NCI-H1436 (cell line): Measurements from ENCODE around the gene SSNA1.

ENCODE experiments used
- DNase-seq: peaks from one replicate; lab custom pipeline; 2025; lab: John Stamatoyannopoulos, UW

SSNA1 gene

DNA sequence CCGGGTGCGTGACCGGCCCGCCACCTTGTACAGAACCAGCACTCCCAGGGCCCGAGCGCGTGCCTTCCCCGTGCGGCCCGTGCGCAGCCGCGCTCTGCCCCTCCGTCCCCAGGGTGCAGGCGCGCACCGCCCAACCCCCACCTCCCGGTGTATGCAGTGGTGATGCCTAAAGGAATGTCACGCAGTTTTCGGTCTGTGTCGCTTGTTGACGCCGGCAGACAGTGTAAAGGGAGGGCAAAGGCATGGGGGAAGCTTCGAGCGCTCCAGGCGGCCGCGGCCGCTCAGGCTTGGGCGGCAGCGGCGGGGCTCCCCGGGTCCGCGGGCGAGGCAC, 19.9 kb upstream of the SSNA1 start:
- no peak for DNase-seq

DNA sequence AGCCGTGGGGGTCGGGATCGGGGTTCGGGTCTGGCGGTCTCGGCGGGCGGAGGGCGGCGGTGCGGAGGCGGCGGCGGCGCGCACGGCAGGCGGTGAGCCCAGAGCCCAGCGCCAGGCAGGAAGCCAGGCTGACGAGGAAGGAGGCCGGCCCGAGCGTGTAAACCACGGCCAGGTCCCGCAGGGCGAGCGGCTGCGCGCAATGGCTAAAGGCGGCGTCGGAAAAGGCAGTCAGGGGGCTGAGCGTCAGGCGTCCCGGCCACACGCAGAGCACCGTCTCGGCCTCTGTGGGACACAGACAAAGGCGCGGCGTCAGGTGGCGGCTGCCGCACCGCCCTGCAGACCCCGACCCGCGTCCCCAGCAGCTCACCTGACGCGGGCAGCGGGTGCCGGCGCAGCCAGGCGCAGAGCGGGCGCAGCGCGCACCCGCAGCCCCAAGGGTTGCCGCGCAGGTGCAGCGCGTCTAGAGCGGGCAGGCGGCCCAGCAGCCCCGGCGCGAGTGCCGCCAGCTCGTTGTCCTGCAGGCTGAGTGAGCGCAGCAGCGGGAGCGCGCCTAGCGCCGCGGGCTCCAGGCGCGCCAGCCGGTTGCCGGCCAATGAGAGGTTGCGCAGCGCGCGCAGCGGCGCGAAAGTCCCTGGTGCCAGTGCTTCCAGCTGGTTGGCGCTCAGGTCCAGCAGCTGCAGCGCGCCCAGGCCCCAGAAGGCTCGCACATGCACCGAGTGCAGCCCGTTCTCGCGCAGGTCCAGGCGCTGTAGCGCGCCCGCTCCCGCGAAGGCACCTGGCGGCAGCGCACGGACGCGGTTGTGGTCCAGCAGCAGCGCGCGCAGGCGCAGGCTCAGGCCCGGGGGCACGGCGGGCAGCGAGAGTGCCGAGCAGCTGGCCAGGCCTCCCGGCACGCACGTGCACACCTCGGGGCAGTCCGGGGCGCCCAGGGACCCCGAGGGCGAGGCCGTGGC, 19.3 kb upstream of the SSNA1 start:
- peak; percentile 60 for DNase-seq

DNA sequence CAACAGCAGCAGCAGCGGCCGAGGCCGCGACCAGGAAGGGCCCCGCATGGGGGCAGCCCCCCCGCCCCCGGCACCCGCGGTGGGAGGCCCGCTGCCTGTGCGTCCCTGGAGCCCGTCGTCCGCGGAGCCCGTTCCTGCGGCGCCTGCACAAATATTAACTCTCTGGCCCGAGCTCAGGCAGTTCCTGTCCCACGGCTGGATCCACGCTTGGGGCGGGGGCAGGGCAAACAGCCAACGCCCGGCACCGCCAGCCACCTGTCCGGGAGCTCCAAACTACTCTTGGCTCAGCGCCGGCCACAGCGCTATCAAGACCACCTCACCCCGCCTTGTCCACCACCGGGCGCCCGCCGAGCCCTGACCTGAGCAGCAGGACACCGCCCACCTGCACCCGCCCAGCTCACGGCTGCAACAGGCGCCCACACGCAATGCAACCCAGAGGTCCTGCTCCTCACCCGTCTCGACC, 18.5 kb upstream of the SSNA1 start, which contains the start of gene LRRC26:
LRRC26 (minus strand) TSS at position 156 of the 463 bp plus-strand sequence; CDS start at position 48, 108 bp downstream.
- DNase-seq: no peak

DNA sequence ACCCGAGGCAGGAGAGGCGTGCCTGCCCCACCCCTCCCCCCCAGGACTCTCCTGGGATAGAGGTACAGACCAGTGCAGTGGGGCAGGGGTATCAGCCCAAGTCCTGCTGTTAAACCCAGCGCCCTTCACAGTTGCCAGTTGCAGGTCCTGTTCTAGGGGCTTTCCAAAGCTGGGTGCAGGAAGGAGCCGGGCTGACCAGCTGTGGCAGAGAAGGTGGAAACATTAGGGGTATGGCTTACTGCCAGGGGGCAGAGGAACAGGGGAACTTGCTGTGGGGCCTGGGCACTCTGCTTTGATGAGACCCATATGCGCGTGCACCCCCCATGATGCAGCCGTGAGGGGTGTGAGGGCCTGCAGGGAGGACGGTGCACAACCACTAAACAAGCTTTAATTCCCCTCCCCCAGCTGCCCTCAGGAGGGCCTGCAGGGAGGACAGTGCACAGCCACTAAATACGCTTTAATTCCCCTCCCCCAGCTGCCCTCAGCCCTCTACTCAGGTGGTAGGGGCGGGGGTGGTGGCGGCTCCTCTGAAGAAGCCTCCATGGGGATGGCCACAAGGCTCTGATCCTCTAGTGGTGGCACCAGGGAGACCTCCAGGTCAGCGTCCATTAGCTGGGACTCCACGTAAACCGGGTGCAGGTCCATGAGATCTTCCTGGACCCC, 17.9 kb upstream of the SSNA1 start:
- no peak for DNase-seq

DNA sequence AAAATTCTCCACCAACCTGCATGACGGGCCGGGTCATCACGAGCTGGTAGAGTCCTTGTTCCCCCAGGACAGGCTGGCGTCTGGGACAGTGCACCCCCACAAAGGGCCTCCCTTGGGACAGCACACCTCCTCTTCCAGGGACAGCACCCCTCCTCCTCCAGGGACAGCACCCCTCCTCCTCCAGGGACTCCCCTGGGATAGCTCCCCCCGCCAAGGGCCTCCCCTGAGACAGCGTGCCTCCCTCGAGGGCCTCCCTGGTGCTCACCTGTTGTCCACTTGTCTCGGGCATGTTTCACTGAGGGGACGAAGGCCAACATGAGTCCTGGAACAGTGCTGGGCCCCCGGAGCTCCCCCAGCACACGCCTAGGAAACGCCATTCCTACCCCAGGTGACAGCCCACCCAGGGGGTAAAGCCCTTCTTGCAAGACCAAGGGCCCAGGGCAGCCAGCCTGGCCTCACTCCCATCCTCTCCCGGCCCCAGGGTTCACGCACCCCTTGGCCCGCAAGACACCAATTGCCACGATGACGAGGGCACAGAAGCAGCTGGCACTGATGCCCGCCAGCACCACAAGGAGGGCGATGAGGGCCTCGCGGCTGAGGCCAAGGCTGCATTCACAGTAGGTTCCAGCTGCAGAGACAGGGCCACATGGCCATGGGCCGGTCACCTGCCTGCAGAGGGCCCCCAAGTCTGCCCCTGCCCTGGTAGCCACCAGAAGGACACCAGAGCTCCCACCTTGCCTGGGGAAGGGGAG, 17.2 kb upstream of the SSNA1 start:
- DNase-seq: no peak

DNA sequence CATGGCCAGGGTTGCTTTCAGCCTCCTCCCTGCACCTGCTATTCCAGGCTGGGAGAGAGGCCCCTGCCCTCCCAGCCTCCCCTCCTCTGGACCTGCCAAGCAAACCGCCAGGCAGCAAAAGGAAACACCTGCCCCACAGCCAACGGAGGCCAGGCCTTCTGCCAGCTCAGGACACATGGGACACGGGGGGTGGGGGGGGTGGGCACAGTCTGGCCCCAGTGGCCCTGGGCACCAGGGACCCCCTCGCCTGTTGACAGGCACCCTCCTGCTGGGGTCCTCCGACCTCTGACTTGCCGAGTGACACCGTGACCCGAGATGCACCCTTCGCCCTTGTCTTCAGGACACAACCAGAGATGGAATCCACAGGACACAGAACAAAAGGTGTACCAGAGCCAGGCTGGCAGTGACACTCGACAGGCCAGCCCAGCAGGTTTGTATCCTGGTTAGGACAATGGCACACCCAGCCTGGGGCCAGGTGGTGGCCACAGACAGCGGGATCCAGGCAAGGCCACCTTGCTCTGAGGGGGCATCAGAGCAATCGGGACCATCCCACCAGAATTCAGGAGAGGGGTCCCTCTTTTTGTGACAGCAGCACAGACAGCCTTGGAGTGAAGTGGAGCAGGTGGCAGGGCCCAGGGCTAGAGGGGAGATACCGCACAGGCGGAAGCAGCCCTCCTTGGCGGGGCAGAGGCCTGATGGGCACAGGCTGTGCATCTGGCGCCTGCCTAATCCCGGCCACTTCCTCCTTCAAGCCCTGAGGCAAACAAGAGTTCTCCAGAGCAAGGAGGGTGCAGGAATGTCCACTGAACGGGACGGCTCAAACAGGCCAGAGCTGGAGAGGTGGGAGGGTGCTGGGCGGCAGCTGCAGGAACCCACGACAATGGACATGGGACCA, 15.3 kb upstream of the SSNA1 start:
- no peak for DNase-seq

DNA sequence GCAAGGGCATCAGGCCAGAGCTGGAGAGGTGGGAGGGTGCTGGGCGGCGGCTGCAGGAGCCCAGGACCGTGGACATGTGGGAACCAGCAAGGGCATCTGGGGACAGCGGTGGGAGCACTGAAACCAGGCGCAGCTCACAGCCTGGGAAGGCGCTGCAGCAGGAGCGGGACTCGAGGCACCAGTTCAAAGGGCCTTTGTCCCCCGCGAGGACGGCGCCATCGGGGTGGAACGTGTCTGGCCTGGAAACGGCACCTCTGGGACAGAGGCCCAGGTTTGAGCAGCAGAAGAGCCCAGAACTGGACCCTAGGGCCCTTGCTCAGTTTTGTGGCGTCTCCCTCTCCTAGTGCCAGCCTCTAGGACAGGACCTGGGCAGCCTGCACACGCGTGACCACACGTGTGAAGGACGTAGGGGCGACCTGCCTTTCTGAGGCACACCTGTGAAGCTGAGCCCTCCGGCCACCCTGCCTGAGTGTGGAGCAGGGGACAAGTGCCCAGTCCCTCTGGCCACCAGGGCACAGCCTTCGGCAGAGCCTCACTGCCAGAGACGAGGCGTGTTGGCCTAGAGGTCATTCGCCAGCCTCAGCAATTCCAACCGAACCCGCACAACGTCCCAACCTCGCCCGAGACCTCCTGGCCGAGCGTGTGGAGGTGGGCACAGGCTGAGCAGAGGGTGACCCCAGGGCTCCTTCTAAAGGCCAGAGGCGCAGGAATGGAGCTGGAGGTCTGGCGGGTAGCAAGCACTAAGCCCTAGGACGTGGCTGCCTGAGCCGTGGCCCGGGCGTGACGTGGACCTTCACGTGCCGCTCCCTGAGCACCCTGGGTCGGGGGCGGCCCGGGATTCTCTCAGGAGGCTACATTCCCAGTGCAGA, 14.4 kb upstream of the SSNA1 start:
- DNase-seq: no peak

DNA sequence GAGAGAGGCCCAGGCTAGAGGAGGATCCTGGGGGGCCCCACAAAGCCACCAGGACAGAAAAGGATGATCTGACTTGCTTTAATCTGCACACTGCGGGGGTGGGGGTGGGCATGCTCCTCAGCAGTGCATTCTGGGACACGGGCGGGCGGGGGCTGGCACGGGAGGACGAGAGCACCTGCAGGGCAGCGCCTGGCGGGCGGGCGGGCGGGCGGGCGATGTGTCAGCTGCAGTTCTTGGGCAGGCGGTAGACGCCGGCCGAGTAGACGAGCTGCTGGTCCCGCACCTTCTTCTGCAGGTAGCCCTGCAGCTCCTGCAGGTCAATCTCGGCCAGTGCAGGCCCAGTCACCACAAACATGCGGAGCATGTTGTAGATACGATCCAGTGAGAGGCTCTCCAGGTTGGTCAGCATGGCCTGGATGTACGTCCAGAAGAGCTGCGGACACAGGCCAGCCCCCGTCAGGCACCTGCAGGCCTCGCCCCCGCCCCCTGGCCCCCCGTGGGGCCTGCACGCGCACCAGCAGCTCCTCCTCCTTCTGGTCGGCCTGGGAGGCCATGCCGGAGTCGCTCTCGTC, 13.7 kb upstream of the SSNA1 start:
- no peak for DNase-seq

DNA sequence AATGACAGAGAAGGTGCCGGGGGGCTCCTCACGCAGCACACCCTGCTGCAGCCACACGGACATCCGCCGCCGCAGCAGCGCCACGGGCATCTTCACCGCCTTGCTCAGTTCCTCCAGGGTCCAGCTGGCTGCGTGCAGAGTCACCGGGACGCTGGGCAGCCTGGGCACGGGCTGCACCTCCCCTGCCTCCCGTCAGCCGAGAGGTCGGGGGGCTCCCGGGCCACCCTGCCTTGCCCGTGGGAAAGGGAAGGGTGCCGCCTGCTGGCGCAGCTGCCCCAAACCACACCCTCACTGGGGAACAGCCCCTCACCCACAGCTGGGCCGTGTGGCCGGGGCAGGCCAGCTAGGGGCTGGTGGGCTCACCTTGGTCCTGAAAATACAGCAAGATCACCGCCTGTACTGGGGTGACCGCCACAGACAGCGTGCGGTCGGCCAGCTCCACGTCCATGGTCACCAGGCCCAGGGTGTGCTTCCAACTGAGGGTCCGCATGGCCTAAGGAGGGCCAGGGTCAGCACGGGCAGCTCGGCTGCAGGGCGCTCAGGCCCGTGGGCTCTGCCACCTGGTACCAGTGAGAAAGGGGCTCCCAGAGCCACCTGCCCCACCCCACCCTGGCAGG, 13.0 kb upstream of the SSNA1 start:
- no peak for DNase-seq

DNA sequence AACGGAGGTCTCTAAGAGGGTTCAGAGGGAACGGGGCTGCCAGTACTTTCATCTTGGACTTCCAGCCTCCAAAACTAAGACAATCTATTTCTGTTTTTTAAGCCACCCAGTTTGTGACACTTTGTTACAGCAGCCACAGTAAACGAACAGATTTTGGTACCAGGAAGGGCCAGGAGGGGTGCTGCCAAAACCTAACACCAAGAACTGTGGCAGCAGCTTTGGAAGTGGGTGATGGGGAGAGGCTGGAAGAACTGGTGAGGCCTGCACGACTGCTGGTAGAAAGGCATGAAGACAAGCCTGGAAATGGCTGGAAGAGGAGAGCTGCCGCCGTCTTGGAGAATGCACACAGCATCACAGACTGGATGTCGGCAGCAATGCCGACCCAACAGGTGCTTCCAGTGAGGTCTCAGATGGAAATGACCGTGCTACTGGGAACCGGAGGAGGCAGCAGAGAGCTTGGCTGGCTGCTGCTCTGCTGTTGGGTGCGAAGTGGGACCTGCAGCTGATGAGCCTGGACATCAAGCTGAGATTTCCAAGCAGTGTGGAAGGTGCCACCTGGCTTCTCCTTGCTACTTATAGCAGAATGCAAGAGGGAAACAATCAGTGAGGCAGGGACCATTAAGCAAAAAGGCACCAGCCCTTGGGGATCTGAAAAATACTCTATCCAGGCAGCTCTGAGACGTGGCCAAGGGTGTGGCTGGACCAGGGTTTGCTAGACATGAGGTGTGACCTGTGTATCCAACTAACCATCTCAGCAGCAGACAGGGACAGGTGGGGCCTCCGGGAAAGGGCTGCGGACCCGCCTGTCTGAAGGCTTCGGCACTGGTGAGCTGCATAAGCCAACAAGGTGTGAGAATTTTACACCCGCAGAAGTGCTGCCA, 11.9 kb upstream of the SSNA1 start:
- DNase-seq: no peak

DNA sequence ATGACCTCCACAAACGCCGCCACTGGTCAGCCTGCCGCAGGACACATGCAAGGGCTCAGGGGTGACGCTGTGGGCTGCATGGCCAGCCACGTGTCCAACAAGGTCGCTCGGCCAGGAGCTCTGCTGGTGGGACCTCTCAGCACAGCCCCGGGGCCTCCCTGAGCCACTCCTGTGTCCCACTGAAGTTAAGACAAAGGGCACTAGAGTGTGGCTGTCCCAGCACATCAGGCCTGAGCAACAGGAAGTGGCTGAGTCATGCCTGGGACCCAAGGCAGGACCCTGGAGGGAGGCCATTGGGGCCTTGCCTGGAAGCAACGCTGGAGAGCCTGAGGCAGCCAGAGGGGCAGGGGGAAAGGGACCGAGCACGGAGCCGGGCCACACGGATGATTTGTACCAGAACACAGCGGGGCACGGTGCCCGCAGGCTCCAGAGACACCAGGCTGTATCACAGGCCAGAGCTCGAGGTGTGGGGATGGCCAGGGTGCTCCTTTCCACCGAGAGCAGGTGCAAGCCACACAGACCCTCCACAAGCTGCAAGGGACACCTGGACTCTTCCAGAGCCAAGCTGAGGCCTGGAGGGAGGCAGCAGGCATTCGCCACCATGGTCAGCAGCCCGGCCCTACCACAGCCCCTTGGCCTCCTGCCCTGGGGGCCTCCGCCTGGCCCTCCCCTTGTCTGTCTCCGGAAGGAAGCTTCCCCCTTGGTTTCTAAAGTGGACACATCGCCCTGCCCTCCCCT, 10.1 kb upstream of the SSNA1 start:
- DNase-seq: no peak

DNA sequence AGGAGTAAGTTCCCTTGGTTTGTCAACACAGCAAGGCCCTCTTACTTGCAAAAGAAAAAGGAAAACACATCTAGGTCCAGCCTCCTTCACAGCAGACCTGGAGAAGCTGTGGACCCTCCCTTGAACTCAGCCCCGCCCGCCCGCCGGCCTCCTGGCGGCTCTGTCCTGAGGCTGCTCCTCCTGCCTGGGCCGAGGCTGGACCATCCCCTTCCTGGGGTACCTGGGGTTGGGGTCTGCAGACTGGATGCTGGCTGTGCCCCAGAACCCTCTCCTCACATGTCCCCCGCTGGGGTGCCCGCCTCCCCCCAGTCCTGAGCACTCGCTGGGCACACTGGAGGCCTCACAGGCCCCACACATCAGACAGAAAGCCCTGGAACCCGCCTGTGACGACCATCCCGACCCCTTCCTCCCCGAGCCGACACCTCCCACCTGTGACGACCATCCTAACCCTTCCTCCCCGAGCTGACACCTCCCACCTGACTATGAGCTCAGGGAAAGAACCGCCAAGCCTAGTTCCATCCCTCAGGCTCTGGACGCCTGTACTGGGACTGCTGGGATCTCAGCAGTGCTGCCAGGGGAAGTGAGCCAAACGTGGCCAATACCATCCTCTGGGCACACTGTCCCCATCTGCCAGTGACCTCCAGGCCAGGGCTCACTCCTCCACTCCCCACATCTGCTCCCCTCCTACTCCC, 9.4 kb upstream of the SSNA1 start:
- no peak for DNase-seq

DNA sequence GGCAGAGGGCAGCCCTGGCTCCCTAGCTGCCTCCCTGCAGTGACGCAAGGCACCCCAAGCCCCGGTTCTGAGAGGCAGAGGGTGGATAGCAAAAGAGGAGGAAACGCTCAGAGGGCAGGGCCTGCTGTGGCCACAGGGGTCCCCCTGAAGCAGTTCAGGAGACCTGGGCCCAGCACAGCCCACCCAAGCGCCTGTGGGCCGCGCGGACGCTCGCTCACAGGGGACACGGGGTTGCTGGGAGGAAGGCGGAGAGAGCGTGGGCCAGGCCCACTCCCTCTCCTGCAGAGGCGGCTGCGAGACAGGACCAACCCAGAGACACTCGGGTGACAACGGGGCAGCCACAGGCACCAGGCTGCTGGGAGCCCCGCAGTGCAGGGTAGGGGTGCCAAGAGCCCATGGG, 8.7 kb upstream of the SSNA1 start:
- DNase-seq: no peak

DNA sequence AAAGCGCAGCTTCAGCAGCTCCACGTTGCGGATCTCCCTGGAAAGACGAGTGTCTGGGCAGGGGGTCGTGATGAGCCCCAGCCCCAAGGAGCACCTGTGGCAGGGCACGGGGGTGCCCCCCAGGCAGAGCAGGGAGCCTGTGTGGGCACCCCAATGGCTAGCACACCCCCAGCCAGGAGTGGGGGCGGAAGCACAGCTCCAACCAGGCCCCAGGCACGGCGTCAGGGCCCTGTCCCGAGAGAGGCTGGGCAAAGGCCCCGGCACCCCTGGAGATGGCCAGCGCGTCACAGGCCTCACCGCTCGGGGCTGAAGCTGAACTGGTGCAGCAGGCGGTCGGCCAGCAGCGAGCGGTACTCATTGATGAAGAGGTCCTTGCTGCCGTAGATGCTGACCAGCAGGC, 8.0 kb upstream of the SSNA1 start:
- DNase-seq: no peak

DNA sequence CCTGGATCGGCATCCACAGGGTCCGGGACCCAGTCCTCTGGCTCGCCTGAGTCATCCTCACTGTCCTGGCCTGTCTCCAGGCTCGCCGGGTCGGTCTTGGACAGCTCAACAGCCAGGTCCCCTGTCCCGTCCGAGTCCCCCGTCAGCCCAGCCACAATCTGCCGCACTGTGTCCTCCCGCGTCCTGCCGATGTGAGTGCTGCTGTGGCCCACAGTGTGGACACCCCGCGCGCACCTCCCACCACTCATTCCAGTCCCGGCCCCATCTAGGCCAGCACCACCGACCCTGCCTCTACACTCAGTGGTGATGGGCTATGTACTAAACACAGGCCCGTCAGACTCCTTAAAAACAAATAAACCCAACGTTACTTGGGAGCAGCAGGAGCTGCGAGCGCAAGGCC, 6.8 kb upstream of the SSNA1 start:
- no peak for DNase-seq

DNA sequence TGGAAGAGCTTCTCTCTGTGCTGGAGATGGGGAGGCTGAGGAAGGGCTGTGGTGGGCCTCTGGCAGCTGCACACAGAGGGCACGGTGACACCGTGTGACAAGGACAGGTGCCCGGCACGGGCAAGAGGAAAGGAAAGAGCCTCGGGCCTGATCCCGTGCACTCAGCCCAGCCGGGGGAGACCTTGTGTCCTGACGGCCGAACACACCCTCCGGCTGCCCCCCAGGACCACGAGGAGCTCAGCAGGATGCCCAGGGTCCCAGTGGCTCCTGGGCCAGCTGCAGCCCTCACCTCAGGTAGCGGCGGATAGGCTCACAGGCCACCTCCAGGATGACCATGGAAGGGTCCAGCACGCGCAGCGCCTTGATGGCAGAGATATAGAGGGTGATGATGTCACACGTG, 5.6 kb upstream of the SSNA1 start:
- no peak for DNase-seq

DNA sequence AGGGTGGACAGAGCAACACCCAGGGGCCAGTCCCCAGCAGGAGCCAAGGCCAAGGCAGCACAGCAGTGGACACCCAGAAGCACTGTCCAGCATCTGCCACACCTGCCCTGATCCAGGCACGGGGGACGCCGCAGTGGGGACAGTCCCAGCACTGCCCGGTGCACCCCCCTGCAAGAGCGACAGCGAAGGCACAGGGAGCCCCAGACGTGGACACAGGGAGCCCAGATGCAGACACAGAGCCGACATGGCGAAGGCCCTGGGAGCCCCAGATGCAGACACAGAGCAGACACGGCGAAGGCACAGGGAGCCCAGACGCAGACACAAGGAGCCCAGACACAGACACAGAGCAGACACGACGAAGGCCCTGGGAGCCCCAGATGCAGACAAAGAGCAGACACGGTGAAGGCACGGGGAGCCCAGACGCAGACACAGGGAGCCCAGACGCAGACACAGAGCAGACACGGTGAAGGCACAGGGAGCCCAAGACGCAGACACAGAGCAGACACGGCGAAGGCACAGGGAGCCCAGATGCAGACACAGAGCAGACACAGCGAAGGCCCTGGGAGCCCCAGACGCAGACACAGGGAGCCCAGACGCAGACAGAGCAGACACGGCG, 4.4 kb upstream of the SSNA1 start:
- no peak for DNase-seq
